H1 (cell line): ENCODE results near the gene AMPD3. TPM values are rescaled to one million over a fixed set of nuclear protein-coding genes. Genes with fewer than 3 reads are reported as not detected.

ENCODE experiments used
- ATF2 ChIP-seq: IDR thresholded peaks from 2 replicates; pipeline ENCODE4 v1.6.1; 2012; ENCODE audit warnings: low read length, inconsistent platforms
- EGR1 ChIP-seq: IDR thresholded peaks from 2 replicates; pipeline ENCODE4 v1.6.1; 2011; ENCODE audit warnings: low read depth, low read length, borderline replicate concordance
- KDM1A ChIP-seq: fragments of 200-600, 300-600 bp; sonication (generic); IDR thresholded peaks from 2 replicates; pipeline ENCODE4 v1.7.1; 2016; ENCODE audit warnings: mild to moderate bottlenecking, low read length, borderline replicate concordance
- NRF1 ChIP-seq: IDR thresholded peaks from 2 replicates; pipeline ENCODE4 v1.6.1; 2011; ENCODE audit warnings: mild to moderate bottlenecking, low read depth, low read length, improper control_type of control experiment
- PHF8 ChIP-seq: fragments of 200-600 bp; sonication (generic); conservative IDR thresholded peaks from 2 replicates; pipeline ENCODE4 v1.7.1; 2012; ENCODE audit warnings: low read depth, mild to moderate bottlenecking, inconsistent platforms, low read length, moderate library complexity
- RFX5 ChIP-seq: IDR thresholded peaks from 2 replicates; pipeline ENCODE4 v1.6.1; 2011; ENCODE audit warnings: low read depth, low read length, improper control_type of control experiment, borderline replicate concordance
- polyA plus RNA-seq, 7 experiments: library from polyadenylated mRNA; depleted of rRNA in 3 of 7; stranded (reverse) in 5 of 7; unstranded in 2 of 7; fragments of >200 nt in 5 of 7; fragments of 200-250 nt in 2 of 7; gene quantifications; 1 replicate in 5 of 7; 2 replicates in 1 of 7; 4 replicates in 1 of 7; pipeline versions ENCODE4 v1.2.1 to v1.2.3, GENCODE V29; 2011 to 2013; ENCODE audit warnings: missing spikeins in 2 of 7, mixed read lengths in 2 of 7
- total RNA-seq: library from RNA; stranded (reverse); fragmentation: NEBNext Ultra II Directional; extraction: Animal tissue kit (Norgen Biotek cat#: 25700); gene quantifications from 2 replicates; pipeline ENCODE4 v1.2.1, GENCODE V29; 2021
- TF ChIP-seq, protein P1 (sequence below): IDR thresholded peaks from 2 replicates; pipeline ENCODE4 v1.6.1; 2012; ENCODE audit warnings: inconsistent platforms

The AMPD3 gene
- total and polyA plus RNA-seq, 2 of the 8 experiments (the other 6 are each of a cell fraction or from before 2014, with no cell fraction given): 4.0 to 6.3 TPM

DNA sequence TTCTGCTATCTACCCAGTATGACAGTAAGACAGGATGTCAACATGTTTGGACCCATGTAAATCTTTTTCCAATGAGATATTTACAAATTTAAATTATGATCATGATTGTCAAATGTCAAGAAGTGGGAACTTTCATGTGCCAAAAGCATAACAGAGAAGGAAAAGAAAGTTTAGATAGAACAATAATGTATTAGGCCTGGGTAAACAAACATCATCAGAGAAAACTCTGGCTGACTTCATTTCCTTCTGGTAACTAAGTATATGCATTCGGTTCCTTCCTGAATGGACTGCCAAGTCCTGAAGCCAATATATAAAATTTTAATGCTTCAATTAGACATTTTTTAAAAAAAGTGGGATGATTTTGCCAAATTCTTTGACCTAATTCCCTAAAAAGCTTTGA lies 69.4 kb downstream of the AMPD3 start (continued):
- no peak for TF ChIP-seq EGR1
- TF ChIP-seq, protein P1, sequence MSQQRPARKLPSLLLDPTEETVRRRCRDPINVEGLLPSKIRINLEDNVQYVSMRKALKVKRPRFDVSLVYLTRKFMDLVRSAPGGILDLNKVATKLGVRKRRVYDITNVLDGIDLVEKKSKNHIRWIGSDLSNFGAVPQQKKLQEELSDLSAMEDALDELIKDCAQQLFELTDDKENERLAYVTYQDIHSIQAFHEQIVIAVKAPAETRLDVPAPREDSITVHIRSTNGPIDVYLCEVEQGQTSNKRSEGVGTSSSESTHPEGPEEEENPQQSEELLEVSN: no peak
- no peak for TF ChIP-seq KDM1A
- TF ChIP-seq ATF2: no peak
- TF ChIP-seq PHF8: no peak
- TF ChIP-seq RFX5: no peak
- TF ChIP-seq NRF1: no peak
